Measurements from ENCODE around the gene USH1C.

DNA sequence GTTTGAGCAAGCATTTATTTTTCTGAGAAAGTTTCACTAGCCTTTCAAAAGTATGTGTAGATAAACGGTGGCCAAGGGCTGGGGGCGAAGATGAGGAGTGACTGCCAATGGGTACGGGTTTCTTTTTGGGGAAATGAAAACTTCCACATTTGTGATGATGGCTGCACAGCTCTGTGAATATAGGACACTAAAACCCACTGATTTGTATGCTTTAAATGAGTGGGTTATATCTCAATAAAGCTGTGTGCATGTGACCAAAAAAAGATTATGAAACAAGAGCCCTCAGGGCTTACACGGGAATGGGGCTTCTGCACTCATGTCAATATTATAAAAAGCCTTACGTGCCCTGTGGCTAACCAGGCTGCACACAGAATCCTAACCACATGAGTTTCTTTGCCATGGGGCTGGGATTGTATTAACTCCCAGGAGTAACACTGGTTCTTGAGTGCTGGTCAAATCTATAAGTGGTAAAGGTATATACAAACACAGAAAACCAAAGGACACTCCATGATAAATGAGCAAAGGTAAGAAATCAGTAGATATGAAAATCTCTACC lies 98.9 kb downstream of the USH1C start:
- TF ChIP-seq POLR2A (IDR thresholded peaks at IDR 0.05; ENCODE audit: low read depth, low read length) (no peak), USF2 (IDR thresholded peaks at IDR 0.05; ENCODE audit: low read depth, low read length) (no peak), SMC3 (IDR thresholded peaks at IDR 0.05; ENCODE audit: low read depth, low read length) (no peak), NFE2L2 (IDR thresholded peaks at IDR 0.05; ENCODE audit: low read depth, low read length) (no peak), CEBPB (IDR thresholded peaks at IDR 0.05; ENCODE audit: low read depth, low read length) (no peak), MAFK (IDR thresholded peaks at IDR 0.05; ENCODE audit: low read depth, low read length) (no peak), FOS (IDR thresholded peaks at IDR 0.05; ENCODE audit: low read depth, low read length) (no peak), RFX5 (IDR thresholded peaks at IDR 0.05; ENCODE audit: low read depth, low read length) (no peak), RAD21 (IDR thresholded peaks at IDR 0.05; ENCODE audit: low read length) (no peak), MXI1 (IDR thresholded peaks at IDR 0.05; ENCODE audit: borderline replicate concordance, low read depth, low read length) (no peak), ELK1 (IDR thresholded peaks at IDR 0.05; ENCODE audit: borderline replicate concordance, low read depth, low read length) (no peak), CHD1 (IDR thresholded peaks at IDR 0.05; ENCODE audit: low read depth, low read length) (no peak)
- TF ChIP-seq, protein P1, sequence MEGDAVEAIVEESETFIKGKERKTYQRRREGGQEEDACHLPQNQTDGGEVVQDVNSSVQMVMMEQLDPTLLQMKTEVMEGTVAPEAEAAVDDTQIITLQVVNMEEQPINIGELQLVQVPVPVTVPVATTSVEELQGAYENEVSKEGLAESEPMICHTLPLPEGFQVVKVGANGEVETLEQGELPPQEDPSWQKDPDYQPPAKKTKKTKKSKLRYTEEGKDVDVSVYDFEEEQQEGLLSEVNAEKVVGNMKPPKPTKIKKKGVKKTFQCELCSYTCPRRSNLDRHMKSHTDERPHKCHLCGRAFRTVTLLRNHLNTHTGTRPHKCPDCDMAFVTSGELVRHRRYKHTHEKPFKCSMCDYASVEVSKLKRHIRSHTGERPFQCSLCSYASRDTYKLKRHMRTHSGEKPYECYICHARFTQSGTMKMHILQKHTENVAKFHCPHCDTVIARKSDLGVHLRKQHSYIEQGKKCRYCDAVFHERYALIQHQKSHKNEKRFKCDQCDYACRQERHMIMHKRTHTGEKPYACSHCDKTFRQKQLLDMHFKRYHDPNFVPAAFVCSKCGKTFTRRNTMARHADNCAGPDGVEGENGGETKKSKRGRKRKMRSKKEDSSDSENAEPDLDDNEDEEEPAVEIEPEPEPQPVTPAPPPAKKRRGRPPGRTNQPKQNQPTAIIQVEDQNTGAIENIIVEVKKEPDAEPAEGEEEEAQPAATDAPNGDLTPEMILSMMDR (conservative IDR thresholded peaks at IDR 0.05; ENCODE audit: low read depth, low read length): no peak

All from IMR-90 (cell line).